Islet of Langerhans (tissue), 1 donor: ENCODE data around the gene ANKMY1.

ENCODE experiments used
- FAIRE-seq: peaks from one replicate; lab custom pipeline; 2011; peaks lifted over from hg19 to GRCh38; lab: Jason Lieb, UNC

Gene ANKMY1

GRCh38 chr2:240433973-240434727 lies 123.6 kb downstream of the ANKMY1 start:
- FAIRE-seq: no peak

- FAIRE-seq: no peak
Measured at GRCh38 chr2:240432820-240433801, 124.7 kb downstream of the ANKMY1 start.

- FAIRE-seq: no peak
Measured at GRCh38 chr2:240432430-240432819, 125.4 kb downstream of the ANKMY1 start.

- FAIRE-seq: no peak
Measured at GRCh38 chr2:240431661-240432424, 125.9 kb downstream of the ANKMY1 start.

- no peak for FAIRE-seq
Measured at GRCh38 chr2:240431271-240431660, 126.5 kb downstream of the ANKMY1 start.

- no peak for FAIRE-seq
Measured at GRCh38 chr2:240430595-240430994, 127.2 kb downstream of the ANKMY1 start.

- FAIRE-seq: no peak
Measured at GRCh38 chr2:240429872-240430491, 127.8 kb downstream of the ANKMY1 start.
